Cortex of kidney (tissue), 1 donor: Measurements from ENCODE around the gene DDR2.
"Not testable (repeated sequence)": the region's sequence is repeated elsewhere in the genome, so short reads cannot be mapped to it uniquely, and the experiment has no call there.

ENCODE experiments used
- DNase-seq: peaks from one replicate; lab custom pipeline; 2025; lab: John Stamatoyannopoulos, UW

Gene DDR2

DNA sequence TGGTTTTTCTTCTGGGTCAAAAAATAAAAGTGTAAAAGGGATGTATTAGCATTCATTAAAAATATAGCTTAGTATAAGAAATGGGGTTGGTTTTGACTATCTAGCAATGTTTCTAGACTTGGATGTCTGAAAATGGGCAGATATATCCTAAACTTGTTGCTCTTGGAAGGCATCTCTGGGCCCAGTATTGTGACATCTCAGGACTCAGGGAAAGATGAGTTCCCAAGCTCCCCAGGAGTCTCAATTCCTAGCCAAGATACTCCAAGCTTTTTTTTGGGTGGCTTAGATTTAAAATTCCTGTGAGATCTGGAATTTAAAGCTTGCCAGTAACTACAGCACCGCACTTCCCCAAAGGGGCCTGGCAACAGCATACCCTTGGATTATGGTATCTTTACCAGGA is 146.8 kb downstream of the DDR2 start:
- no peak for DNase-seq

- no peak for DNase-seq
Observed at GRCh38 chr1:162782671-162783070, 150.4 kb downstream of the DDR2 start.

- DNase-seq, result not testable (repeated sequence)
Observed at GRCh38 chr1:162784926-162785325, 152.7 kb downstream of the DDR2 start.

GRCh38 chr1:162788783-162789182 is 156.5 kb downstream of the DDR2 start:
- not testable (repeated sequence) for DNase-seq

GRCh38 chr1:162790303-162790984 is 158.2 kb downstream of the DDR2 start, which contains the start of gene HSD17B7:
Gene HSD17B7 (plus strand): TSS chr1:162790702. CDS start chr1:162790801, 99 bp downstream.
- DNase-seq, result not testable (repeated sequence)

DNA sequence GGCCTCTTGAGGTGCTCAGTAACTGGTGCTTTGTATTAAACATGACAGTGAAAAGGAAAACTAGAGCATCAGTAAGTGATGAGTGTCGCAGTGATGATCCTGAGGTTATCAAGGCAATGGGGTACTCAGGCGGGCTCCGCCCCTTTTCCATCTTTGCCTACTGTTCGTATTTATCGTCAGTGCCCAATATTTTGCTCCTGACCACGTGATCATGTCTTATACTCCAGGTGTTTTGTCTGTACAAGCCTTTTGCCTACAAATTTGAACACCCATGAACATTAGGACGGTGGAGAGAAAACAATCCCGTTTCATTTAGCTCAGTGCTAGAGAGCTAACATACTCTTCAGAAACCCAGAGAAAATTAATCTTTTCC is 158.7 kb downstream of the DDR2 start:
- not testable (repeated sequence) for DNase-seq

GRCh38 chr1:162794284-162794683 is 162.0 kb downstream of the DDR2 start:
- DNase-seq, result not testable (repeated sequence)

DNA sequence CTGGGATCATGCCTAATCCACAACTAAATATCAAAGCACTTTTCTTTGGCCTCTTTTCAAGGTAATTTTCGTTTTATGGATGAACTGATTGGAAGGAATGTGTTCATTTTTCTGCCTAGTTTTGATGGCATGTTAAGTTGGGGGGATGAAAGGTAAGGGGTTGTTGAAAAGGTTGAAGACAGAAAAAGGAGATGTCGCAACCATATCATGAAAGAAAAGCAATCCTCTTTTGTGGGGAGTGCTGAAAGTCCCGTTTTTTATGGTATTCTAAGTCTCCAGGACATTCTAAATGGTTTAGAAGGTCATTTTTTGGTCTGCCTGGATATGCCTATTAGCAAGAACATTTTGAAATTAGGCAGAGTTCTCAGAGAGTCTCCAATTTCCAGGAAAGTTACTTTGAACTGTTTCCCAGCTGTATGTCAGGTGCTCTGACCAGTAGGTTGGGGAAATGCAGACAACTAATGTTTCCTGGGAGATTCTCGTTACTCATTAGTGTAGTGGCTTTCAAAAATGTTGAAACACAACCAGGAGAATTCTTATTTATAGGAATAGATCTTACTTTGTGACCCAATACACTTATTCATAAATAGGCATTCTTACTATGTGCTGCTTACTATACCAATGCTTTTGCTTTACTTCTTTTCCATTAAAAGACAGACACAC is 164.5 kb downstream of the DDR2 start:
- not testable (repeated sequence) for DNase-seq

- not testable (repeated sequence) for DNase-seq
Observed at GRCh38 chr1:162799995-162800830, 167.9 kb downstream of the DDR2 start.

DNA sequence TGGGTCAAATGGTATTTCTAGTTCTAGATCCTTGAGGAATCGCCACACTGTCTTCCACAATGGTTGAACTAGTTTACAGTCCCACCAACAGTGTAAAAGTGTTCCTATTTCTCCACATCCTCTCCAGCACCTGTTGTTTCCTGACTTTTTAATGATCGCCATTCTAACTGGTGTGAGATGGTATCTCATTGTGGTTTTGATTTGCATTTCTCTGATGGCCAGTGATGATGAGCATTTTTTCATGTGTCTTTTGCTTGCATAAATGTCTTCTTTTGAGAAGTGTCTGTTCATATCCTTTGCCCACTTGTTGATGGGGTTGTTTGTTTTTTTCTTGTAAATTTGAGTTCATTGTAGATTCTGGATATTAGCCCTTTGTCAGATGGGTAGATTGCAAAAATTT is 175.2 kb downstream of the DDR2 start:
- DNase-seq, result not testable (repeated sequence)

DNA sequence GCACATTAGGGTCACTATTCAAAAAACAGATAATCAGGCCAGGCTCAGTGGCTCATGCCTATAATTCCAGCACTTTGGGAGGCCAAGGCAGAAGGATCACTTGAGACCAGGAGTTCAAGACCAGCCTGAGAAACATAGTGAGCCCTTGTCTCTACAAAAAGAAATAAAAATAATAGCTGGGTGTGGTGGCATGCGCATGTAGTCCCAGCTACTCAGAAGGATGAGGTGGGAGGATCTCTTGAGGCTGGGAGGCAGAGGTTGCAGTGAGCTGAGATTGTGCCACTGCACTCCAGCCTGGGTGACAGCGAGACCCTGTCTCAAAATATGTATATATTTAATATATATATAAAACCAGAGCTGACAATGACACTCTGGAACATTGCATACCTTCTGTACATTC is 180.1 kb downstream of the DDR2 start:
- DNase-seq, result not testable (repeated sequence)

DNA sequence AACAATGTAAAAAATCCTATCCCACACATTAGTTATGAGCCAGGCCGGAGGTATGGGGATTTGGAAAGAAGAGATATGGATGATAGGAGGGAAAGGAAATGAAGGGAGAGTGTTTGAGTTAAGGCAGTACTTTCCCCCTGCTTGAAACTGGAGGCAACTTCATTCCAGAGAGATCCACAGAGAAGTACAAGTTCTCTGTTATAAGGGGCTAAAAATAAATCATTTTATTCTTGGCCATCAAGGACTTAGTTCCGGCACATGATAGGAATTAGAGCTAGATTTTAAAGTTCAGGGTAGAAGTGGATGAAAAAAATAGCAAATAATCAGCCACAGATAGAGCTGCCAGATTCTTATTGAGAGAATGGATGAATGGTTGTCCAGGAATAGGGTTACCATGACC is 185.9 kb downstream of the DDR2 start:
- not testable (repeated sequence) for DNase-seq

- DNase-seq, result not testable (repeated sequence)
Observed at GRCh38 chr1:162818666-162819065, 186.4 kb downstream of the DDR2 start.

GRCh38 chr1:162822391-162823200 is 190.3 kb downstream of the DDR2 start:
- no peak for DNase-seq

- no peak for DNase-seq
Observed at GRCh38 chr1:162823231-162823630, 191.0 kb downstream of the DDR2 start.

DNA sequence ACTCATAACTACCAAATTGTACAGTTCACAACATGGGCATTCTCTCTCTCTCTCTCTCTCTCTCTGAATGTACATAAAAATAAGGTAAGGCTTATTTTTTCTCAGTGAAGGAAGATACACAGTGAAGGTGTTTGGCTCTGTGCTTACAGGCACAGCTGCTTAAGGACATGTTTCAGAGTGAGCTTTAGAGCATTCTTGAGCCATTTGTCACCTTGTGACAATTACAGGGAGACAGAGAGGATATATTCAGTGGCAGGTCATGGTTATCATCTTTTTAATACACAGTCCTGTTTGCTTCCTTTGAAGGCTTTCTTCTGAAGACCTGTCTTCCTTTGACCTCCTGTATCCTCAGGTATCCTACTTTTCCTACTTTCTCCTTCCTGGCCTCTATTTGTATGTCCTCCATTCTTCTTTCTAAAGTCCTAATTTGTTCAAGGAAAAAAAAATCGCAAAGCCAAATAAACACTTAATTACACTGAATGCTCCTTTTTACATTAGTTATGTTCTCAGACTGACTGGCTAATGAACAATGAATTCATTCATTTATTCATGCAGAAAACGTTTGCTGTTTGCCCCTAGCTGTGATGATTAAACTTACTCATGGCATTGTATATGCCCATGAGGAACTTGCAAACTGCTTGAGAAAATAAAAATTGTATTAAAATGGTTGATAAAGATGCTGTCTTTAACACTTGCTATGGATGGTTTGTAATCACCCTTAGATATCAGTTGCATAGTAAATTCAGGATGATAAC is 191.7 kb downstream of the DDR2 start:
- no peak for DNase-seq

DNA sequence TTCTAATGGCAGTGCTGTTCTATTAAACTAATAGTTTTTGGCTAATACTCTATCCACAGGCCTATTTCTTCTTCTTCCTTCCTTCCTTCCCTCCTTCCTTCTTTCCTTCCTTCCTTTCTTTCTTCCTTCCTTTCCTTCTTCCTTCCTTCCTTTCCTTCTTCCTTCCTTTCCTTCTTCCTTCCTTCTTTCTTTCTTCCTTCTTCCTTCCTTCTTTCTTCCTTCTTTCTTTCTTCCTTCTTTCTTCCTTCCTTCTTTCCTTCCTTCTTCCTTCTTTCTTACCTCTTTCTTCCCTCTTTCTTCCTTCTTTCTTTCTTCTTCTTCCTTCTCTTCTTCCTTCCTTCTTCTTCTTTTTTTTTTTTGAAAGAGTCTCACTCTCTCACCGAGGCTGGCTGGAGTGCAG is 197.0 kb downstream of the DDR2 start:
- DNase-seq, result no peak

DNA sequence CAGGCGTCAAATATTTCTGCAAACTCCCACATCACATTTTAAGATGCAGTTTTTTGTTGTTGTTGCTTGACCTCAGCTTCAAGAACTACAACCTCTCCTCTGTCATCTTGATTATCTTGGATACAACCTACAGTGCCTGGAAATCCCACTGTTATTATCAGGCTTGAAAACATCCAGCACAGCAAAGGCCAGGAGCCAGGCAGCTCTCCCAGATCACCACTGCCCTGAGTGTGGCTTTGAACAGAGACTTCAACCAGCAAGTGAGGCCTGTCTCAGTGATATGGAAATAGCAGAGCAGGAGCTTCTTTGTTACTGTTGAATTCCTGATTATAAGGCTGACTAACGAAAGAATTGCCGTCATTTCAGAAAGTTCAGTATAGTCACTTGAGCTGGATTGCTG is 200.2 kb downstream of the DDR2 start:
- no peak for DNase-seq

- DNase-seq, result no peak
Observed at GRCh38 chr1:162835157-162835899, 203.1 kb downstream of the DDR2 start.
